Retinal pigment epithelial cell (primary cell): ENCODE measurements around the gene RPS21.

Source experiments
- DNase-seq: peaks from one replicate; pipeline ENCODE4 v3.0.0-alpha.2; 2010; ENCODE audit warnings: low read depth
- H3K4me3 ChIP-seq: 2 replicates; pipeline ENCODE4 v1.5.1; 2011; ENCODE audit warnings: mild to moderate bottlenecking, low read length, control low read depth, moderate library complexity
- CTCF ChIP-seq: conservative IDR thresholded peaks from 2 replicates; pipeline ENCODE4 v1.5.1; 2011; ENCODE audit warnings: low read depth, low read length, control low read depth, inconsistent platforms

The RPS21 gene

GRCh38 chr20:62354031-62354808, 32.7 kb upstream of the RPS21 start:
- no peak for DNase-seq
- no peak overlapping the region for H3K4me3 ChIP-seq
- TF ChIP-seq CTCF = no peak

GRCh38 chr20:62354811-62355341, 32.0 kb upstream of the RPS21 start:
- no peak overlapping the region for H3K4me3 ChIP-seq
- TF ChIP-seq CTCF = no peak
- no peak for DNase-seq

GRCh38 chr20:62355516-62355877, 31.4 kb upstream of the RPS21 start:
- H3K4me3 ChIP-seq = no peak overlapping the region
- DNase-seq = no peak
- TF ChIP-seq CTCF = no peak

GRCh38 chr20:62355878-62356588, 30.9 kb upstream of the RPS21 start:
- no peak overlapping the region for H3K4me3 ChIP-seq
- DNase-seq = no peak
- no peak for TF ChIP-seq CTCF

GRCh38 chr20:62356589-62357186, 30.2 kb upstream of the RPS21 start:
- no peak overlapping the region for H3K4me3 ChIP-seq
- TF ChIP-seq CTCF = no peak
- no peak for DNase-seq

- DNase-seq = no peak
- no peak overlapping the region for H3K4me3 ChIP-seq
- no peak for TF ChIP-seq CTCF
These were observed 29.7 kb upstream of the RPS21 start for GRCh38 chr20:62357187-62357667.

- no peak overlapping the region for H3K4me3 ChIP-seq
- DNase-seq = no peak
- TF ChIP-seq CTCF = no peak
These were observed 29.2 kb upstream of the RPS21 start for GRCh38 chr20:62357681-62358080.
